Measurements from ENCODE around the gene FOSL2.

GRCh38 chr2:28442328-28442727 lies 49.7 kb downstream of the FOSL2 start:
- TF ChIP-seq CTCF (IDR thresholded peaks at IDR 0.05) (no peak), EP300 (IDR thresholded peaks at IDR 0.05; ENCODE audit: borderline replicate concordance in 1 of 2, low read depth in 1 of 2, low read length in 1 of 2) (no peak), EZH2phosphoT487 (IDR thresholded peaks at IDR 0.05; ENCODE audit: borderline replicate concordance, low read depth) (no peak), RXRA (IDR thresholded peaks at IDR 0.05; ENCODE audit: borderline replicate concordance, low read depth) (no peak), MXI1 (IDR thresholded peaks at IDR 0.05; ENCODE audit: low read depth, low read length) (no peak), SMC3 (IDR thresholded peaks at IDR 0.05; ENCODE audit: low read depth, low read length) (no peak), TCF12 (IDR thresholded peaks at IDR 0.05) (no peak)
- TF ChIP-seq, protein P1, sequence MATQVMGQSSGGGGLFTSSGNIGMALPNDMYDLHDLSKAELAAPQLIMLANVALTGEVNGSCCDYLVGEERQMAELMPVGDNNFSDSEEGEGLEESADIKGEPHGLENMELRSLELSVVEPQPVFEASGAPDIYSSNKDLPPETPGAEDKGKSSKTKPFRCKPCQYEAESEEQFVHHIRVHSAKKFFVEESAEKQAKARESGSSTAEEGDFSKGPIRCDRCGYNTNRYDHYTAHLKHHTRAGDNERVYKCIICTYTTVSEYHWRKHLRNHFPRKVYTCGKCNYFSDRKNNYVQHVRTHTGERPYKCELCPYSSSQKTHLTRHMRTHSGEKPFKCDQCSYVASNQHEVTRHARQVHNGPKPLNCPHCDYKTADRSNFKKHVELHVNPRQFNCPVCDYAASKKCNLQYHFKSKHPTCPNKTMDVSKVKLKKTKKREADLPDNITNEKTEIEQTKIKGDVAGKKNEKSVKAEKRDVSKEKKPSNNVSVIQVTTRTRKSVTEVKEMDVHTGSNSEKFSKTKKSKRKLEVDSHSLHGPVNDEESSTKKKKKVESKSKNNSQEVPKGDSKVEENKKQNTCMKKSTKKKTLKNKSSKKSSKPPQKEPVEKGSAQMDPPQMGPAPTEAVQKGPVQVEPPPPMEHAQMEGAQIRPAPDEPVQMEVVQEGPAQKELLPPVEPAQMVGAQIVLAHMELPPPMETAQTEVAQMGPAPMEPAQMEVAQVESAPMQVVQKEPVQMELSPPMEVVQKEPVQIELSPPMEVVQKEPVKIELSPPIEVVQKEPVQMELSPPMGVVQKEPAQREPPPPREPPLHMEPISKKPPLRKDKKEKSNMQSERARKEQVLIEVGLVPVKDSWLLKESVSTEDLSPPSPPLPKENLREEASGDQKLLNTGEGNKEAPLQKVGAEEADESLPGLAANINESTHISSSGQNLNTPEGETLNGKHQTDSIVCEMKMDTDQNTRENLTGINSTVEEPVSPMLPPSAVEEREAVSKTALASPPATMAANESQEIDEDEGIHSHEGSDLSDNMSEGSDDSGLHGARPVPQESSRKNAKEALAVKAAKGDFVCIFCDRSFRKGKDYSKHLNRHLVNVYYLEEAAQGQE (IDR thresholded peaks at IDR 0.05; ENCODE audit: low read depth, low read length), result no peak
- TF ChIP-seq, protein P2, sequence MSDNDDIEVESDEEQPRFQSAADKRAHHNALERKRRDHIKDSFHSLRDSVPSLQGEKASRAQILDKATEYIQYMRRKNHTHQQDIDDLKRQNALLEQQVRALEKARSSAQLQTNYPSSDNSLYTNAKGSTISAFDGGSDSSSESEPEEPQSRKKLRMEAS (IDR thresholded peaks at IDR 0.05; ENCODE audit: low read depth), result no peak
- TF ChIP-seq, protein P3, sequence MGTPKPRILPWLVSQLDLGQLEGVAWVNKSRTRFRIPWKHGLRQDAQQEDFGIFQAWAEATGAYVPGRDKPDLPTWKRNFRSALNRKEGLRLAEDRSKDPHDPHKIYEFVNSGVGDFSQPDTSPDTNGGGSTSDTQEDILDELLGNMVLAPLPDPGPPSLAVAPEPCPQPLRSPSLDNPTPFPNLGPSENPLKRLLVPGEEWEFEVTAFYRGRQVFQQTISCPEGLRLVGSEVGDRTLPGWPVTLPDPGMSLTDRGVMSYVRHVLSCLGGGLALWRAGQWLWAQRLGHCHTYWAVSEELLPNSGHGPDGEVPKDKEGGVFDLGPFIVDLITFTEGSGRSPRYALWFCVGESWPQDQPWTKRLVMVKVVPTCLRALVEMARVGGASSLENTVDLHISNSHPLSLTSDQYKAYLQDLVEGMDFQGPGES (IDR thresholded peaks at IDR 0.05; ENCODE audit: low read depth, low read length), result no peak
